GM12865 (cell line): ENCODE measurements around the gene WT1.

Experiments used
- DNase-seq: peaks from one replicate; pipeline ENCODE4 v3.0.0; 2010; ENCODE audit warnings: low read depth
- H3K4me3 ChIP-seq: 2 replicates; pipeline ENCODE4 v1.5.1; 2011; ENCODE audit warnings: mild to moderate bottlenecking, low read depth, low read length, control low read depth
- CTCF ChIP-seq: IDR thresholded peaks from 2 replicates; pipeline ENCODE4 v1.5.1; 2011; ENCODE audit warnings: low read length, control low read depth, low read depth, inconsistent platforms; ENCODE audit not compliant: insufficient read depth; ENCODE audit errors: missing control alignments

WT1 gene

DNA sequence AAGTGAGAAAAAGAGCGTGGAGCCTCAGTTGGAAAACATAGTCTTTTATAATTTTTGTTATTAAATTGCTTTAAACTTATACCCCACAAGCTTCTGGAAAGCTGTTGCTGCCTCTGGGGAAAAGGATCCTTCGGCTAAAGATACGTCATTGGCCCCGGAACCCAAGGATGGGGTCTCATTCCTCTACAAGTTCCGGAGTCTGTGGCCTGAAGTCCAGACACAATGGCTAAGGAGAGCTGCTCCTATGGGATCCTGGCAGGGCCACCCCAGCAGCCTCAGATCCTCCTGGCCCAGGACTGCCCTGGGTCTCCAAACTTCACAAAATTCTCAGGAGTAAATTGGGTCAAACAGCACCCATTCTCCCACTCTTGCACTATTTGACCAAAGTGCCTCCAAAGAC is 5.9 kb downstream of the WT1 start:
- no peak overlapping the region for H3K4me3 ChIP-seq
- TF ChIP-seq CTCF = no peak

DNA sequence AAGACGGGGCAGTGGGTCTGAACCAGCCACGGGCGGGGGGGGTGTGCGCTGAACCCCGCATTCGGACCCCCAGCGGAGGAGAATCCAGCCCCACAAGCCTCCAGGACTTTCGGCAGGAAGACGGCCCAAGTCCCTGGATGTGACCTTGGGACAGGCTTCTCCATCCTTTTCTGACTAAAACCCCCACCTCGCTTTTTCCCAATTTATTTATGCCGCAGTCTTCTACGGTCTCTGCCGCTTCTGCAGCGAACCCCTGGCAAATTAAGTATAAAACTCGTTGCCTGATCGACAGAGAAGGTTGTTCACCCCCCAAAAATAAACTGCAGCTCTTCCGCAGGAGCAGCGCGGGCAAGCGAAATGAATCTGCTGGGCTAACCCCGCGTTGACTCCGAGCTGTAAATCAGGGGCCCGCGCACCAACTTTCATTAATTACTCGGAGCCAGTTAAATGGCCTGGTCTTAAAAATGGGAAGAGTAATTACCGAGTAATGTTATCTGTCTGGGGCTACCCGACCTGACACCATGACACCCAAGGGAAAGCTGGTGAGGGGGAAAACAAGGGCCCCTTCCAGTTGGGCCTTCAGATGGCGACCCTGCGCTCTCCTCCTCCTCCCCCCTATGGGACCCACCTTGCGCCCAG is 6.6 kb downstream of the WT1 start:
- no peak for DNase-seq
- no peak overlapping the region for H3K4me3 ChIP-seq

More for the DNA sequence above, 5.9 kb downstream of the WT1 start:
- no peak for DNase-seq

DNA sequence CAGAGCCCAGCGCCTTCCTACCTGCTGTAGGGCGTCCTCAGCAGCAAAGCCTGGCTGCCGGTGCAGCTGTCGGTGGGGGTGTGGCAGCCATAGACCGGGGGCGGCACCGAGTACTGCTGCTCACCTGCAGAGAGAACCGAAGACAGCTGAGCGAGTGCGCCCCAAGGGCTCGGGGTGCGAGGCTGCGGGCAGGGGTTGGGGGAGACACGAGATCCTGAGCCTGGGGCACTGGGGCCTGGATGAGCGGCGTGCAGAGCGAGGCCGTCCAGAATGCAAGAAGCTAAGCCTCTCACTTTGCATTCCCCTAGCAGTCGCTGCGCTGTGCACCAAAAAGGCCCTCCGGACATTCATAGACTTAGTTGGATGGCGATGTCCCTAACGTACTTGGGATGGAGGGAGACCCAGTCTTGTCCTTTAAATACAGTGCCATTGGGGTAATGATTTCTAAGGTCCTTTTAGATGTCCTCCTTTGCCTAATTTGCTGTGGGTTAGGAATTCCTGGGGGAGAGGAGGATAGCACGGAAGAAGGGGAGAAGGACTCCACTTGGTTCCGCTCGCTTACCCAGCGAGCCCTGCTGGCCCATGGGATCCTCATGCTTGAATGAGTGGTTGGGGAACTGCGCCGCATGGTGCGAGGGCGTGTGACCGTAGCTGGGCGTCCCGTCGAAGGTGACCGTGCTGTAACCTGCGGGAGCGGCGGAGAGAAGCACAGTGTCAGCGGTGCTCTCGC is 7.2 kb downstream of the WT1 start:
- no peak overlapping the region for H3K4me3 ChIP-seq
- DNase-seq = no peak

More for the DNA sequence above, 6.6 kb downstream of the WT1 start:
- no peak for TF ChIP-seq CTCF

DNA sequence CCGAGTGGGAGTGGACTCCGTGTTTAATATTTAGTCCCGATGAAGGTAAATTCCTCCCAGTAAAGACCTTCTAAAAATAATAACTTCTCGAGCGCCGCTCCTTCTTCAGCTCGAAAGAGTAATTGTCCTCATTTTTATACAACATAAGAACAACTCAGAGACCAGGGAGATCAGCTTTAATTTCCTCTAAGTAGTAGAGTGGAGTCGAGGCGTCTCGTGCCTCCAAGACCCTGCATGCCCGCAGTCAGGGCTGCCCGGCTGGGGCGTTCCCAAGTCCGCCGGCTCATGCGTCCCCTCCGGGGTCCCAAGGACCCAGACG is 7.8 kb downstream of the WT1 start:
- DNase-seq = no peak
- H3K4me3 ChIP-seq = no peak overlapping the region
- TF ChIP-seq CTCF = no peak

More for the DNA sequence above, 7.2 kb downstream of the WT1 start:
- no peak for TF ChIP-seq CTCF

DNA sequence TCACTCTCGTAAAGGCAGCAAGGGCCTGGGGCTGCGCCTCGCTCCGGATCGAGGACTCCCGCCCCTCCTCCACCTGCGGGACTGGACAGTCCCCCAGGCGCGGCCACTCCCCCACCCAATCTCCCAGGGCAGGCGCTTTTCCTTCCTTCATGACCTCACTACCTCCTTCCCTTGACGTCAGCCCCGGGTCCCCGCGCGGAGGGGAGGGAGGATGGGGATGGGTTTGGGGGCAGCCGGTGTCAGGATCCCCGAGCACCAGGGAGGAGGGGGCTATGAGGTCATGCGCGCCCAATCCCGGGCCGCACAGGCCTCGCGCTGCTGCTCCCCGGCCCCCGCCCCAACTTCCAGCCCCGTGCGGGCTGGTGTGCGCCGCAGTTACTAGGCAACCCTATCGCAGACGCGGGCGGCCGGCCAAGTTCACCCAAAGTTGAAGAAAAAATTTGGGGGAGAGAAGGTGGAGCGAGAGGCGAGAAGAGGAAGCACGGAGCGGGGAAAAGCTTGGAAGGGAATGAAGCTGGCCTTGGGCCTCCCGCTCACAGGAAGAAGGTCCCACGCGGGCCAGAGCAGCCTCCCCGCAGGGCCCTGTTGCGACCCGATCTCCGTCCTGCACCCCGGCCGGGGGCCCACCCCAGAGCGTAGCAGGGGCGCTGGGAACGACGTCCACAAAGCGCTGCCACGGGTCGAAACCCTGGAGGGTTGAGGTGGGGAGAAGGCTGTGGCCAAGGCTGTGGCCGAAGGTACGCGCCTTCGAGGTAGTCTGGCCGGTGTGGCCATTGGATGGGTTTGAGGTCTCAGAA is 8.3 kb downstream of the WT1 start:
- DNase-seq = no peak
- no peak for TF ChIP-seq CTCF
- H3K4me3 ChIP-seq = no peak overlapping the region

DNA sequence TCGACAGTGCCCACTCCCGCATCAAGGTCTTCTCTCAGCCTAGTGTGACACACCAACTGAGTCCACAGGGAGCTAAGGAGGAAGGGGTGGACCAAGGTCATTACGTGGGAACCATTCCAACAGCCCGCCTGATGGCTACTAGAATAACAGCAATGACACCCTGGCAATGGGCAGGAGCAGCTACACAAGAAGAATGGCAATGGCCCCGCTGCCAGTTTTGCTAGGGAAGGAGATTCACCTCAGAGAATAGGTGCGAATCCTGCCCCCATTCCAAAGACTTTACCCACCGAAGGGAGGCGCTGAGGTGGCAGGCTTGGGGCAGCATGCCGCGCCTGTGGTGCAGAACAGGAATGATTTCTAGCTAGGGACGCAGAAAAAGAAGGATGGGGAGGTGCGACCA is 9.1 kb downstream of the WT1 start:
- DNase-seq = no peak
- H3K4me3 ChIP-seq = no peak overlapping the region

More for the DNA sequence above, 9.1 kb downstream of the WT1 start:
- no peak for TF ChIP-seq CTCF
